Spleen (tissue), 7 donors: ENCODE measurements around the gene TNN.

Source experiments
- POLR2A ChIP-seq, 3 donors: fragments of 450-650 bp; IDR thresholded peaks; one replicate each; pipeline ENCODE4 v1.5.1; 2017; ENCODE audit warnings: antibody characterized with exemption in 3 of 3, mild to moderate bottlenecking in 1 of 3
- POLR2AphosphoS5 ChIP-seq, 3 donors: sonication (generic); formaldehyde crosslinking; IDR thresholded peaks; one replicate each; pipeline ENCODE4 v1.5.1; 2017; ENCODE audit warnings: antibody characterized with exemption in 3 of 3
- TF ChIP-seq, protein P1 (sequence below), 11 experiments: fragments of 200-600 bp in 7 of 11; fragments of 450-650 bp in 4 of 11; sonication (generic) in 4 of 11; IDR thresholded peaks in 8 of 11; conservative IDR thresholded peaks in 3 of 11; 1 replicate in 7 of 11; 2 replicates in 4 of 11; pipeline versions ENCODE4 v1.4.0 to v1.8.0; 2016 to 2021; ENCODE audit warnings: antibody characterized with exemption in 11 of 11, inconsistent platforms in 4 of 11, mild to moderate bottlenecking in 1 of 11
- donor health status: DM: no; HTN: no; CAD: no; lungs with moderate emphysema.
- donor health status: DM: no; HTN: no; CAD: no.
- donor health status: DM: no; HTN: no; CAD: no.

DNA sequence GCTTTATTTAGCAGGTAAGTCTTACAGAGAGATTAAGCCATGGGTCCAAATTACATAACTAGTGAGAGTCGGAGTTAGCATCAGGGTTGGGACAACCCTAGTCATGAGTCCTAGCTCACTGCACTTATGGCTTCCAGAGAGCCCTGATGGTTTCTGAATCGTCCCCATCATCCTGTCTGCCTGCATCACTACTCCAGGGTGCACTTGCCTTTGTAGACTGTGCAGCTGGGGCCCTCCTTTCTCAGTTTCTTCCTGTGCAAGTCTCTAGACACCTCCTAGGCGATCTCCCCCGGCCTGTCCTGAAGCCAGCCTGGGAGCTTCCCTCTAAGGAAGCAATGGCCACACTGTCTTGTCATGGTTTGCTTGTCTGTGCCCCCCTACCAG is 87.8 kb downstream of the TNN start:
- TF ChIP-seq POLR2AphosphoS5 (IDR thresholded peaks at IDR 0.05), result no peak
- TF ChIP-seq, protein P1, sequence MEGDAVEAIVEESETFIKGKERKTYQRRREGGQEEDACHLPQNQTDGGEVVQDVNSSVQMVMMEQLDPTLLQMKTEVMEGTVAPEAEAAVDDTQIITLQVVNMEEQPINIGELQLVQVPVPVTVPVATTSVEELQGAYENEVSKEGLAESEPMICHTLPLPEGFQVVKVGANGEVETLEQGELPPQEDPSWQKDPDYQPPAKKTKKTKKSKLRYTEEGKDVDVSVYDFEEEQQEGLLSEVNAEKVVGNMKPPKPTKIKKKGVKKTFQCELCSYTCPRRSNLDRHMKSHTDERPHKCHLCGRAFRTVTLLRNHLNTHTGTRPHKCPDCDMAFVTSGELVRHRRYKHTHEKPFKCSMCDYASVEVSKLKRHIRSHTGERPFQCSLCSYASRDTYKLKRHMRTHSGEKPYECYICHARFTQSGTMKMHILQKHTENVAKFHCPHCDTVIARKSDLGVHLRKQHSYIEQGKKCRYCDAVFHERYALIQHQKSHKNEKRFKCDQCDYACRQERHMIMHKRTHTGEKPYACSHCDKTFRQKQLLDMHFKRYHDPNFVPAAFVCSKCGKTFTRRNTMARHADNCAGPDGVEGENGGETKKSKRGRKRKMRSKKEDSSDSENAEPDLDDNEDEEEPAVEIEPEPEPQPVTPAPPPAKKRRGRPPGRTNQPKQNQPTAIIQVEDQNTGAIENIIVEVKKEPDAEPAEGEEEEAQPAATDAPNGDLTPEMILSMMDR (IDR thresholded peaks at IDR 0.05 in 8 of 11, conservative IDR thresholded peaks at IDR 0.05 in 3 of 11), result no peak
- TF ChIP-seq POLR2A (IDR thresholded peaks at IDR 0.05), result no peak
